RWPE1 (cell line): ENCODE results near the gene KRTAP5-4.
A peak's percentile ranks its signal among the peaks of the same experiment; 100 is the strongest.

Source experiments
- CTCF ChIA-PET: fragments of 350-600 bp; sonication (Branson Sonifier 250); formaldehyde crosslinking; extraction: SDS; loops from one replicate; lab custom pipeline; 2021; lab: Yijun Ruan, JAX
- POLR2A ChIA-PET: fragments of 400-600 bp; formaldehyde crosslinking; extraction: SDS; loops from one replicate; lab custom pipeline; 2020; ENCODE audit warnings: antibody characterized with exemption; ENCODE audit not compliant: low non-redundant PET; lab: Yijun Ruan, JAX
- DNase-seq: peaks from one replicate; pipeline ENCODE4 v3.0.0; 2012; ENCODE audit warnings: low spot score
- H3K27ac ChIP-seq: fragments of 450-650 bp; 2 replicates; pipeline ENCODE4 v1.5.1; 2017
- CTCF ChIP-seq: fragments of 450-650 bp; conservative IDR thresholded peaks from 2 replicates; pipeline ENCODE4 v1.5.1; 2017; ENCODE audit warnings: low read depth, mild to moderate bottlenecking

The KRTAP5-4 gene

GRCh38 chr11:1631066-1631568 is 9.2 kb upstream of the KRTAP5-4 start:
- H3K27ac ChIP-seq: no peak overlapping the region
- ChIA-PET POLR2A (interaction anchor here (0.6 kb wide), 1 partner anchor 121 kb away, joined by 3 read pairs; no protein-coding TSS in a partner anchor), CTCF (interaction anchor here (0.6 to 1.7 kb wide), 5 partner anchors 9 to 210 kb away, joined by 4 to 8 read pairs (median 5); no protein-coding TSS in a partner anchor)
- no peak for TF ChIP-seq CTCF
- DNase-seq: no peak

GRCh38 chr11:1630271-1630670 is 8.3 kb upstream of the KRTAP5-4 start:
- POLR2A ChIA-PET: no interaction called here
- CTCF ChIA-PET: interaction anchor here (1.4 kb wide), 2 partner anchors 9 to 22 kb away, joined by 5 to 6 read pairs; no protein-coding TSS in a partner anchor
- no peak for DNase-seq
- no peak for TF ChIP-seq CTCF
- no peak overlapping the region for H3K27ac ChIP-seq

- TF ChIP-seq CTCF: no peak
- no peak for DNase-seq
- H3K27ac ChIP-seq: no peak within 1 kb of the TSS
- ChIA-PET CTCF (interaction anchor here (0.5 to 0.9 kb wide), 6 partner anchors 8 to 699 kb away, joined by 3 to 4 read pairs (median 4); no protein-coding TSS in a partner anchor), POLR2A (no interaction called here)
Measured at GRCh38 chr11:1629326-1630185, 7.6 kb upstream of the KRTAP5-4 start, which contains the start of gene KRTAP5-5. TSS of gene KRTAP5-5 (plus strand) at chr11:1629775. CDS start at chr11:1629841, 66 bp downstream.

- DNase-seq: peak; percentile 60
- POLR2A ChIA-PET: no interaction called here
- CTCF ChIA-PET: interaction anchor here (0.5 to 1.6 kb wide), 10 partner anchors 9 to 700 kb away, joined by 3 to 9 read pairs (median 3); no protein-coding TSS in a partner anchor
- TF ChIP-seq CTCF: peak; percentile 88
- H3K27ac ChIP-seq: no peak overlapping the region
Measured at GRCh38 chr11:1628506-1629325, 6.8 kb upstream of the KRTAP5-4 start.

- ChIA-PET CTCF (no interaction called here), POLR2A (no interaction called here)
- no peak overlapping the region for H3K27ac ChIP-seq
- no peak for DNase-seq
- TF ChIP-seq CTCF: no peak
Measured at GRCh38 chr11:1625541-1625940, 3.6 kb upstream of the KRTAP5-4 start.

- DNase-seq: no peak
- POLR2A ChIA-PET: no interaction called here
- TF ChIP-seq CTCF: no peak
- CTCF ChIA-PET: no interaction called here
- no peak overlapping the region for H3K27ac ChIP-seq
Measured at GRCh38 chr11:1624621-1625020, 2.7 kb upstream of the KRTAP5-4 start.
